HEK293 (cell line): ENCODE data around the gene TLL2.

Experiments used
- CTCF ChIA-PET: fragments of 350-600 bp; formaldehyde crosslinking; extraction: SDS; loops from one replicate; lab custom pipeline; 2021; ENCODE audit warnings: antibody characterized with exemption; lab: Yijun Ruan, JAX
- POLR2A ChIA-PET: fragments of 300-600 bp; formaldehyde crosslinking; extraction: SDS; loops from one replicate; lab custom pipeline; 2020; ENCODE audit warnings: antibody characterized with exemption, inconsistent platforms; lab: Yijun Ruan, JAX
- H3K27ac ChIP-seq: fragments of 200-500 bp; sonication (Bioruptor generic); 2 replicates; pipeline ENCODE4 v1.5.1; 2014; ENCODE audit warnings: low read depth, low read length, control low read depth, inconsistent platforms; ENCODE audit errors: extremely low read depth
- H3K36me3 ChIP-seq, 2 experiments: fragments of 200-500 bp in 1 of 2; sonication (Bioruptor generic) in 1 of 2; 1 replicate in 1 of 2; 2 replicates in 1 of 2; pipeline ENCODE4 v1.5.1; 2014 to 2017; ENCODE audit warnings: inconsistent platforms in 2 of 2, low read length in 2 of 2; ENCODE audit not compliant: control insufficient read depth in 2 of 2, insufficient read depth in 1 of 2
- H3K4me1 ChIP-seq: fragments of 200-500 bp; sonication (Bioruptor generic); 2 replicates; pipeline ENCODE4 v1.5.1; 2014; ENCODE audit warnings: mild to moderate bottlenecking, low read length, inconsistent platforms; ENCODE audit not compliant: control insufficient read depth, insufficient read depth
- H3K4me3 ChIP-seq: 2 replicates; pipeline ENCODE4 v1.5.1; 2011; ENCODE audit warnings: low read depth, mild to moderate bottlenecking, control low read depth, low read length, moderate library complexity
- H3K9me3 ChIP-seq: fragments of 200-500 bp; sonication (Bioruptor generic); 2 replicates; pipeline ENCODE4 v1.5.1; 2014; ENCODE audit warnings: low read depth, low read length, inconsistent platforms; ENCODE audit not compliant: control insufficient read depth, insufficient read depth
- FEZF1 ChIP-seq: fragments of 450-650 bp; formaldehyde crosslinking; IDR thresholded peaks from 2 replicates; pipeline ENCODE4 v1.5.1; 2016; ENCODE audit warnings: missing biosample characterization, missing genetic modification characterization
- GFI1B ChIP-seq: fragments of 450-650 bp; formaldehyde crosslinking; IDR thresholded peaks from 2 replicates; pipeline ENCODE4 v1.5.1; 2016; ENCODE audit warnings: missing biosample characterization, missing genetic modification characterization
- KLF10 ChIP-seq: fragments of 450-650 bp; IDR thresholded peaks from 2 replicates; pipeline ENCODE4 v1.5.1; 2018; ENCODE audit warnings: missing biosample characterization, mild to moderate bottlenecking, missing genetic modification characterization
- SP7 ChIP-seq: fragments of 450-650 bp; formaldehyde crosslinking; IDR thresholded peaks from 2 replicates; pipeline ENCODE4 v1.5.1; 2016; ENCODE audit warnings: missing biosample characterization, missing genetic modification characterization
- ZBTB17 ChIP-seq: fragments of 450-650 bp; formaldehyde crosslinking; IDR thresholded peaks from 2 replicates; pipeline ENCODE4 v1.5.1; 2016; ENCODE audit warnings: missing biosample characterization, missing genetic modification characterization
- ZBTB44 ChIP-seq: fragments of 450-650 bp; IDR thresholded peaks from 2 replicates; pipeline ENCODE4 v1.5.1; 2018; ENCODE audit warnings: missing biosample characterization, mild to moderate bottlenecking, missing genetic modification characterization
- ZNF280D ChIP-seq: fragments of 450-650 bp; formaldehyde crosslinking; IDR thresholded peaks from 2 replicates; pipeline ENCODE4 v1.5.1; 2016; ENCODE audit warnings: missing biosample characterization, missing genetic modification characterization
- ZNF37A ChIP-seq: fragments of 450-650 bp; IDR thresholded peaks from 2 replicates; pipeline ENCODE4 v1.5.1; 2018; ENCODE audit warnings: missing biosample characterization, missing genetic modification characterization
- ZNF391 ChIP-seq: fragments of 450-650 bp; formaldehyde crosslinking; IDR thresholded peaks from 2 replicates; pipeline ENCODE4 v1.5.1; 2016; ENCODE audit warnings: low read depth, missing biosample characterization, missing genetic modification characterization, borderline replicate concordance
- ZNF426 ChIP-seq: fragments of 450-650 bp; formaldehyde crosslinking; IDR thresholded peaks from 2 replicates; pipeline ENCODE4 v1.5.1; 2017; ENCODE audit warnings: missing biosample characterization, missing genetic modification characterization, mild to moderate bottlenecking, inconsistent platforms, moderate library complexity
- ZNF660 ChIP-seq: fragments of 450-650 bp; IDR thresholded peaks from 2 replicates; pipeline ENCODE4 v1.5.1; 2018; ENCODE audit warnings: missing biosample characterization, mild to moderate bottlenecking, missing genetic modification characterization
- ZSCAN30 ChIP-seq: fragments of 450-650 bp; IDR thresholded peaks from 2 replicates; pipeline ENCODE4 v1.5.1; 2018; ENCODE audit warnings: missing biosample characterization, mild to moderate bottlenecking, missing genetic modification characterization, moderate library complexity
- TF ChIP-seq, protein P1 (sequence below): fragments of 450-650 bp; formaldehyde crosslinking; IDR thresholded peaks from 2 replicates; pipeline ENCODE4 v1.5.1; 2016; ENCODE audit warnings: missing biosample characterization, missing genetic modification characterization
- TF ChIP-seq, protein P2 (sequence below): fragments of 450-650 bp; formaldehyde crosslinking; IDR thresholded peaks from 2 replicates; pipeline ENCODE4 v1.5.1; 2016; ENCODE audit warnings: missing biosample characterization, missing genetic modification characterization
- TF ChIP-seq, protein P3 (sequence below): fragments of 450-650 bp; formaldehyde crosslinking; IDR thresholded peaks from 2 replicates; pipeline ENCODE4 v1.5.1; 2016; ENCODE audit warnings: missing biosample characterization, missing genetic modification characterization
- TF ChIP-seq, protein P4 (sequence below): fragments of 450-650 bp; formaldehyde crosslinking; IDR thresholded peaks from 2 replicates; pipeline ENCODE4 v1.5.1; 2017; ENCODE audit warnings: missing biosample characterization, missing genetic modification characterization

Gene TLL2

DNA sequence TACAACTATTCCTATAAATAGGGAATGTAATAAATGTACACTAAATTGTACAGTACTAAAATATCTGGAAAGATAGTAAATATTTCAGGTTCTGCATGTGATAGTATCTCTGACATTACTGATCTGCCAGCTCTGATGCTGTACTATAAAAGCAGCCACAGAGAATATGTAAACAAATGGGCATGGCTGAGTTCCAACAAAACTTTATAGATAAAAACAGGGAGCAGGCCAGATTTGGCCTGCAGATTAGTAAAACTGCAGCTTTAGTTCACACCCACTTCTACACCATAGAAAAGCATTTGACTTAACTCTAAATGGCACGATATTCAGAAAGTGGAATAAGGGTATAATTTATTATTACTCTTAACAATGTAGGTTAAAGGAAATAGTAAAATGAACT lies 18.8 kb upstream of the TLL2 start:
- H3K27ac ChIP-seq = no peak overlapping the region
- H3K4me1 ChIP-seq = peaks cover 29% of the 10 kb centered on the region
- peaks cover 9 to 41% of the 10 kb centered on the region in 2 experiments for H3K36me3 ChIP-seq
- H3K4me3 ChIP-seq = no peak overlapping the region
- CTCF ChIA-PET = interaction anchor here (0.6 kb wide), 1 partner anchor 22 kb away, joined by 3 read pairs; no protein-coding TSS in a partner anchor
- no peak for TF ChIP-seq GFI1B (tag by site-specific recombination)
- TF ChIP-seq FEZF1 (tag by site-specific recombination) = peak; percentile 19; the same call in 1 of the 2 replicates
- TF ChIP-seq ZNF391 (tag by site-specific recombination) = no peak
- TF ChIP-seq ZSCAN30 (tag by site-specific recombination) = peak; percentile 60; the same call in 1 of the 2 replicates
- peak; percentile 31; the same call in 1 of the 2 replicates for TF ChIP-seq ZNF660 (tag by site-specific recombination)
- TF ChIP-seq, protein P1, sequence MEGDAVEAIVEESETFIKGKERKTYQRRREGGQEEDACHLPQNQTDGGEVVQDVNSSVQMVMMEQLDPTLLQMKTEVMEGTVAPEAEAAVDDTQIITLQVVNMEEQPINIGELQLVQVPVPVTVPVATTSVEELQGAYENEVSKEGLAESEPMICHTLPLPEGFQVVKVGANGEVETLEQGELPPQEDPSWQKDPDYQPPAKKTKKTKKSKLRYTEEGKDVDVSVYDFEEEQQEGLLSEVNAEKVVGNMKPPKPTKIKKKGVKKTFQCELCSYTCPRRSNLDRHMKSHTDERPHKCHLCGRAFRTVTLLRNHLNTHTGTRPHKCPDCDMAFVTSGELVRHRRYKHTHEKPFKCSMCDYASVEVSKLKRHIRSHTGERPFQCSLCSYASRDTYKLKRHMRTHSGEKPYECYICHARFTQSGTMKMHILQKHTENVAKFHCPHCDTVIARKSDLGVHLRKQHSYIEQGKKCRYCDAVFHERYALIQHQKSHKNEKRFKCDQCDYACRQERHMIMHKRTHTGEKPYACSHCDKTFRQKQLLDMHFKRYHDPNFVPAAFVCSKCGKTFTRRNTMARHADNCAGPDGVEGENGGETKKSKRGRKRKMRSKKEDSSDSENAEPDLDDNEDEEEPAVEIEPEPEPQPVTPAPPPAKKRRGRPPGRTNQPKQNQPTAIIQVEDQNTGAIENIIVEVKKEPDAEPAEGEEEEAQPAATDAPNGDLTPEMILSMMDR (tag by site-specific recombination) = no peak
- TF ChIP-seq KLF10 (tag by site-specific recombination) = peak; percentile 73
- no peak for TF ChIP-seq ZNF280D (tag by site-specific recombination)
- no peak for TF ChIP-seq ZNF37A (tag by site-specific recombination)
- peak; percentile 30; the same call in 1 of the 2 replicates for TF ChIP-seq SP7 (tag by site-specific recombination)
- TF ChIP-seq, protein P2, sequence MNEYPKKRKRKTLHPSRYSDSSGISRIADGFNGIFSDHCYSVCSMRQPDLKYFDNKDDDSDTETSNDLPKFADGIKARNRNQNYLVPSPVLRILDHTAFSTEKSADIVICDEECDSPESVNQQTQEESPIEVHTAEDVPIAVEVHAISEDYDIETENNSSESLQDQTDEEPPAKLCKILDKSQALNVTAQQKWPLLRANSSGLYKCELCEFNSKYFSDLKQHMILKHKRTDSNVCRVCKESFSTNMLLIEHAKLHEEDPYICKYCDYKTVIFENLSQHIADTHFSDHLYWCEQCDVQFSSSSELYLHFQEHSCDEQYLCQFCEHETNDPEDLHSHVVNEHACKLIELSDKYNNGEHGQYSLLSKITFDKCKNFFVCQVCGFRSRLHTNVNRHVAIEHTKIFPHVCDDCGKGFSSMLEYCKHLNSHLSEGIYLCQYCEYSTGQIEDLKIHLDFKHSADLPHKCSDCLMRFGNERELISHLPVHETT = no peak
- TF ChIP-seq, protein P3, sequence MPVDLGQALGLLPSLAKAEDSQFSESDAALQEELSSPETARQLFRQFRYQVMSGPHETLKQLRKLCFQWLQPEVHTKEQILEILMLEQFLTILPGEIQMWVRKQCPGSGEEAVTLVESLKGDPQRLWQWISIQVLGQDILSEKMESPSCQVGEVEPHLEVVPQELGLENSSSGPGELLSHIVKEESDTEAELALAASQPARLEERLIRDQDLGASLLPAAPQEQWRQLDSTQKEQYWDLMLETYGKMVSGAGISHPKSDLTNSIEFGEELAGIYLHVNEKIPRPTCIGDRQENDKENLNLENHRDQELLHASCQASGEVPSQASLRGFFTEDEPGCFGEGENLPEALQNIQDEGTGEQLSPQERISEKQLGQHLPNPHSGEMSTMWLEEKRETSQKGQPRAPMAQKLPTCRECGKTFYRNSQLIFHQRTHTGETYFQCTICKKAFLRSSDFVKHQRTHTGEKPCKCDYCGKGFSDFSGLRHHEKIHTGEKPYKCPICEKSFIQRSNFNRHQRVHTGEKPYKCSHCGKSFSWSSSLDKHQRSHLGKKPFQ = peak; percentile 79
- TF ChIP-seq, protein P4, sequence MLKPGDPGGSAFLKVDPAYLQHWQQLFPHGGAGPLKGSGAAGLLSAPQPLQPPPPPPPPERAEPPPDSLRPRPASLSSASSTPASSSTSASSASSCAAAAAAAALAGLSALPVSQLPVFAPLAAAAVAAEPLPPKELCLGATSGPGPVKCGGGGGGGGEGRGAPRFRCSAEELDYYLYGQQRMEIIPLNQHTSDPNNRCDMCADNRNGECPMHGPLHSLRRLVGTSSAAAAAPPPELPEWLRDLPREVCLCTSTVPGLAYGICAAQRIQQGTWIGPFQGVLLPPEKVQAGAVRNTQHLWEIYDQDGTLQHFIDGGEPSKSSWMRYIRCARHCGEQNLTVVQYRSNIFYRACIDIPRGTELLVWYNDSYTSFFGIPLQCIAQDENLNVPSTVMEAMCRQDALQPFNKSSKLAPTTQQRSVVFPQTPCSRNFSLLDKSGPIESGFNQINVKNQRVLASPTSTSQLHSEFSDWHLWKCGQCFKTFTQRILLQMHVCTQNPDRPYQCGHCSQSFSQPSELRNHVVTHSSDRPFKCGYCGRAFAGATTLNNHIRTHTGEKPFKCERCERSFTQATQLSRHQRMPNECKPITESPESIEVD (tag by site-specific recombination) = peak; percentile 81
- TF ChIP-seq ZNF426 (tag by site-specific recombination) = no peak
- TF ChIP-seq ZBTB17 = peak; percentile 48; the same call in 1 of the 2 replicates
- TF ChIP-seq ZBTB44 (tag by site-specific recombination) = peak; percentile 81
- POLR2A ChIA-PET = no interaction called here
- H3K9me3 ChIP-seq = no peaks in the 10 kb centered on the region
